WERI-Rb-1 (cell line): ENCODE measurements around the gene AURKA.
"Not testable (repeated sequence)": the region's sequence is repeated elsewhere in the genome, so short reads cannot be mapped to it uniquely, and the experiment has no call there.

Experiments
- DNase-seq: peaks from one replicate; pipeline ENCODE4 v3.0.0-alpha.2; 2020
- H3K27ac ChIP-seq: fragments of 250-450 bp; sonication (Bioruptor Pico); 2 replicates; pipeline ENCODE4 v1.5.1; 2020; ENCODE audit warnings: mild to moderate bottlenecking, moderate library complexity
- H3K27me3 ChIP-seq: fragments of 250-450 bp; sonication (Bioruptor Pico); 2 replicates; pipeline ENCODE4 v1.5.1; 2021; ENCODE audit warnings: mild to moderate bottlenecking, low read depth, moderate library complexity; ENCODE audit not compliant: insufficient read depth, severe bottlenecking
- H3K36me3 ChIP-seq: fragments of 250-450 bp; sonication (Bioruptor Pico); 2 replicates; pipeline ENCODE4 v1.5.1; 2020; ENCODE audit warnings: mild to moderate bottlenecking, moderate library complexity
- H3K4me3 ChIP-seq: 2 replicates; pipeline ENCODE4 v1.5.1; 2011; ENCODE audit warnings: low read depth, mild to moderate bottlenecking, control low read depth, low read length
- H3K9me3 ChIP-seq: fragments of 250-450 bp; sonication (Bioruptor Pico); 2 replicates; pipeline ENCODE4 v1.5.1; 2021; ENCODE audit warnings: mild to moderate bottlenecking, moderate library complexity; ENCODE audit not compliant: severe bottlenecking
- TF ChIP-seq, protein P1 (sequence below): IDR thresholded peaks from 2 replicates; pipeline ENCODE4 v1.5.1; 2011; ENCODE audit warnings: low read depth, mild to moderate bottlenecking, control low read depth, inconsistent platforms, low read length

AURKA gene

DNA sequence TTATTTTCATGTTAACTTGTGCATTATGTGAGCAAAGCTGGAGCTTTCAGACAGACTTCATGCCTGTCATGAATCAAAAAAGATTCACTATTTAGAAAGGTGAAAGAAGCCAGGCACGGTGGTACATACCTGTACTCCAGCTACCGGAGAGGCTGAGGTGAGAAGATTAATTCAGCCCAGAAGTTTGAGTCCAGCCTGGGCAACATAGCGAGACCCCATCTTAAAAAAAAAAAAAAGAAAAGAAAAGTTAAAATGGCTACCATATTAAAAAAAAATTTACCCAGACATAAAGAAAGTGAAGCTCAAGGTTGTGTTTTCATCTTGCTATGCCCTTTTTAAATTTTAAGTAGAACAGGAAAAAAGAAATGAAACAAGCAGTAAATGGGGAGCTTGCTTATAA lies 20.9 kb upstream of the AURKA start:
- Histone ChIP-seq H3K36me3 (no peaks in the 10 kb centered on the region), H3K27me3 (no peaks in the 10 kb centered on the region), H3K9me3 (no peaks in the 10 kb centered on the region), H3K27ac (no peak overlapping the region), H3K4me3 (no peak overlapping the region)
- TF ChIP-seq, protein P1, sequence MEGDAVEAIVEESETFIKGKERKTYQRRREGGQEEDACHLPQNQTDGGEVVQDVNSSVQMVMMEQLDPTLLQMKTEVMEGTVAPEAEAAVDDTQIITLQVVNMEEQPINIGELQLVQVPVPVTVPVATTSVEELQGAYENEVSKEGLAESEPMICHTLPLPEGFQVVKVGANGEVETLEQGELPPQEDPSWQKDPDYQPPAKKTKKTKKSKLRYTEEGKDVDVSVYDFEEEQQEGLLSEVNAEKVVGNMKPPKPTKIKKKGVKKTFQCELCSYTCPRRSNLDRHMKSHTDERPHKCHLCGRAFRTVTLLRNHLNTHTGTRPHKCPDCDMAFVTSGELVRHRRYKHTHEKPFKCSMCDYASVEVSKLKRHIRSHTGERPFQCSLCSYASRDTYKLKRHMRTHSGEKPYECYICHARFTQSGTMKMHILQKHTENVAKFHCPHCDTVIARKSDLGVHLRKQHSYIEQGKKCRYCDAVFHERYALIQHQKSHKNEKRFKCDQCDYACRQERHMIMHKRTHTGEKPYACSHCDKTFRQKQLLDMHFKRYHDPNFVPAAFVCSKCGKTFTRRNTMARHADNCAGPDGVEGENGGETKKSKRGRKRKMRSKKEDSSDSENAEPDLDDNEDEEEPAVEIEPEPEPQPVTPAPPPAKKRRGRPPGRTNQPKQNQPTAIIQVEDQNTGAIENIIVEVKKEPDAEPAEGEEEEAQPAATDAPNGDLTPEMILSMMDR: no peak
- DNase-seq: no peak

DNA sequence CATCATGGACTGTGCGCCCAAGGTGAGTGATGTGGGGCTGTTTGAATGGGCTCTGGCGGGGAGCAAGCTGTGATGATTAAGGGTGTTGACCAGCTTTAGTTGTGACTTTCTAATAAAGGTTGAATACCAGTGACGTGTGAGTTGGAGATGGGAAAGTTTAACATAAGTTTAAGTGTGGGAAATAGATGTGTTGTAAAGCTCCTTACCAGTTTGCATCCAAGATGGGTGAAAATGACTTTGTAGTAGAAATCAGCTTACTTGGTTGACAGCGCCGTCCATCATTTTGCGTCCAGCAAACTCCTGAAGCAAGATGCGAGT lies 20.4 kb upstream of the AURKA start:
- no peak for DNase-seq
- TF ChIP-seq, protein P1: no peak
- Histone ChIP-seq H3K36me3 (peaks cover 2% of the 10 kb centered on the region), H3K9me3 (no peaks in the 10 kb centered on the region), H3K27ac (no peak overlapping the region), H3K4me3 (no peak overlapping the region), H3K27me3 (no peaks in the 10 kb centered on the region)

DNA sequence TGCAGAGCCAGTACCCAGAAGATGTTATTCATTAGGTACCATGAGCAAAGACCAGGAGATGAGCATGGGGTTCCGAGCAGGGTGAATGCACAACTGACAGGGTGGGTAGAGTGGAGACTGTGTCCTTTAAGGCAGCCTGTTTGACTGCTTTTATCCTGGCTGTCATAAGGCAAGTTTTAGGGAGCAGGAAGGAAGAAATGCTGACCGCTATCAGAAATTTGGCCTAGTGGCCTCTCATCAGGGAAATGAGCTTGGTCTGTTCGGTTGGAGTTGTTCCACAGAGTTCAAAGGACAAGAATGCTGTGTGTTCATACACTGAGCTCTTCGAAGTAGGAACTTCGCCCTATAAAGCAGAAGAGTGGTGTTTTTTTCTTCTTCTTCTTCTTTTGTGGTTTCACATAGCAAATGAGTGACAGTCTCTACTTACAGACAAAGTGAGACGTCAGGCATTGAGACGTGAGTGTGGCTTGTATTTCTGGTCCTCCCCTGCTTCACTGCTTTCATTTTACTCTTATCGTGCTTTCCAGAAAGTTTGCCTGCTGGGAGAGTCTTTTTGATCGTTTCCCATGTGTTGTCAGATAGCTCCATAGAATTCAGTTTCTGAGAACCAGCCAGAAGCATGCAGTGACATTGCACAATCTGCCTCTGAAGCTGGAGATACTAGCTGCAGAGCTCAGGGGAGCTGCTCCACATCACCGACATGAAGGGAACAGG lies 19.9 kb upstream of the AURKA start, which contains the start of gene CASS4:
CASS4 (plus strand) TSS at position 502 of the 714 bp plus-strand sequence; CDS start at position 701, 199 bp downstream.
- DNase-seq: no peak
- H3K27ac ChIP-seq: no peak within 1 kb of the TSS

DNA sequence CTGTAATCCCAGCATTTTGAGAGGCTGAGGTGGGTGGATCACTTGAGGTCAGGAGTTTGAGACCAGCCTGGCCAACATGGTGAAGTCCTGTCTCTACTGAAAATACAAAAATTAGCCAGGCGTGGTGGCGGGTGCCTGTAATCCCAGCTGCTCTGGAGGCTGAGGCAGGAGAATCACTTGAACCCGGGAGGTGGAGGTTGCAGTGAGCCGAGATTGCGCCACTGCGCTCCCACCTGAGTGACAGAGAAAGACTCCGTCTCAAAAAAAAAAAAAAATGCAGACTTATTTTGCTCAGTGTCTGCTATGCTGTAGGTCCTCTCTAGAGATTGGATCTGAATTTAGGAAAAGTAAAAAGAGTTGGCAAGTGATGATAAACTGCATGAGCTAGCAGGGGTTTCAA lies 19.3 kb upstream of the AURKA start:
- DNase-seq, H3K4me3 ChIP-seq, H3K27ac ChIP-seq, H3K27me3 ChIP-seq, H3K9me3 ChIP-seq: not testable (repeated sequence)
- peaks cover 14% of the 10 kb centered on the region for H3K36me3 ChIP-seq

More for the DNA sequence above, 19.9 kb upstream of the AURKA start, which contains the start of gene CASS4:
- TF ChIP-seq, protein P1: no peak
- Histone ChIP-seq H3K9me3 (no peaks in the 10 kb centered on the region), H3K4me3 (no peak within 1 kb of the TSS), H3K36me3 (peaks cover 8% of the 10 kb centered on the region), H3K27me3 (no peaks in the 10 kb centered on the region)

DNA sequence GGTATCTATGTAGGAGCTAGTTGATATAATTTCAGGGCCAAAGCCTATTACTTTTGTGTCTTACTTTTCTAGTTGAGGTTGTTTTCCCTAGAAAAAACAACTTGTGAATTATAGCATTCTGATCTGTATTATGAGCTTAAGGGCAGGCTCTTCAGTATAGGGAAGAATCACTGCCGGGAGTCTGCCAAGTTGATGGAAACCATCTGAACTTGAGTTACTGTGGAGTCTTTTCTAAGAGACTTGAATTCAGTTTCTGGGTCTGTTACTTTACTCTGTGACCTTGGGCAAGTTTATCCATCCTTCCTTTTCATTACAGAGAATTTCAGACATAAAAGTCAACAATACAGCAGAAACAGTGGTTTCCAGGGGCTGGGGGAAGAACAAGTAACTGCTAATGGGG lies 17.9 kb upstream of the AURKA start:
- no peak for DNase-seq
- no peak overlapping the region for H3K27ac ChIP-seq
- no peak overlapping the region for H3K4me3 ChIP-seq
- TF ChIP-seq, protein P1: no peak
- no peaks in the 10 kb centered on the region for H3K9me3 ChIP-seq
- peaks cover 26% of the 10 kb centered on the region for H3K36me3 ChIP-seq
- no peaks in the 10 kb centered on the region for H3K27me3 ChIP-seq

DNA sequence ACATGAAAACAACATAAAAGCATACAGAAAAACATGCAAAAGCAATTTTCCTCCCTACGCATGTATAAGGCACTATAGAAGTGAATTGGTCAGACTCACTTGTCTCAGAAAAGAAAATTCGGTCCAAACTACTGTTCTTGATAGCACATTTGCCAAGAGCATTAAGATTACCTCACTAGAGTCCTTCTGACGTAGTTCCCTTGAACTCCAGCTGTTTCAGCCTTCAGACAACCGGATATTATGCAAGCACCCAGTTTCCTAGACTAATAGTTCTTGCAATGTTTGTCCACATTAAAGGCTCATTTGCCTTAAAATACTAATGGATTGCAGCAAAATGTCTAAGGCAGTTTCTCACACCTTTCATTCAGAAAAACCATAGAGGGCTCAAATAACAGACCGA lies 17.5 kb upstream of the AURKA start:
- H3K36me3 ChIP-seq: peaks cover 29% of the 10 kb centered on the region
- no peak overlapping the region for H3K27ac ChIP-seq
- TF ChIP-seq, protein P1: no peak
- no peaks in the 10 kb centered on the region for H3K9me3 ChIP-seq
- H3K4me3 ChIP-seq: no peak overlapping the region
- no peak for DNase-seq
- no peaks in the 10 kb centered on the region for H3K27me3 ChIP-seq
